Cardiac muscle cell (in vitro differentiated cells and primary cell): Measurements from ENCODE around the gene AP4S1. TPM values are rescaled to one million over a fixed set of nuclear protein-coding genes. Genes with fewer than 3 reads are reported as not detected.
A peak's percentile ranks its signal among the peaks of the same experiment; 100 is the strongest.
"Not testable (repeated sequence)": the region's sequence is repeated elsewhere in the genome, so short reads cannot be mapped to it uniquely, and the experiment has no call there.

ENCODE experiments used
- DNase-seq, 2 donors: peaks; one replicate each; pipeline versions ENCODE4 v3.0.0 to v3.0.0-alpha.2; 2010 to 2017; ENCODE audit warnings: low read depth in 1 of 2, low spot score in 1 of 2
- H3K27ac ChIP-seq: fragments of 200-600 bp; sonication (generic); 2 replicates; pipeline ENCODE4 v1.5.1; 2016
- H3K27me3 ChIP-seq: fragments of 200-600 bp; sonication (generic); 2 replicates; pipeline ENCODE4 v1.6.0; 2016; ENCODE audit warnings: control low read depth
- H3K36me3 ChIP-seq: fragments of 200-600 bp; sonication (generic); 2 replicates; pipeline ENCODE4 v1.5.1; 2016; ENCODE audit warnings: control low read depth
- H3K4me1 ChIP-seq: fragments of 200-600 bp; sonication (generic); 2 replicates; pipeline ENCODE4 v1.8.1; 2017; ENCODE audit warnings: low read depth, mild to moderate bottlenecking, mixed run types
- H3K4me3 ChIP-seq: fragments of 200-600 bp; sonication (generic); 2 replicates; pipeline ENCODE4 v1.5.1; 2016; ENCODE audit warnings: mild to moderate bottlenecking
- H3K9me3 ChIP-seq: fragments of 200-600 bp; sonication (generic); 2 replicates; pipeline ENCODE4 v1.5.1; 2017; ENCODE audit warnings: low read depth, mild to moderate bottlenecking, control low read depth
- CTCF ChIP-seq: IDR thresholded peaks from 2 replicates; pipeline ENCODE4 v1.5.1; 2012; ENCODE audit warnings: low read depth, mild to moderate bottlenecking, low read length
- polyA plus RNA-seq: library from polyadenylated mRNA; unstranded; fragments of >200 nt; fragmentation: Nextera tagmentation; extraction: Ambion mirVana; gene quantifications from 2 replicates; pipeline ENCODE4 v1.2.1, GENCODE V29; 2016
- total RNA-seq: library from RNA; depleted of rRNA; stranded (reverse); fragments of >200 nt; gene quantifications from 2 replicates; pipeline ENCODE4 v1.2.3, GENCODE V29; 2016

AP4S1 gene
- total and polyA plus RNA-seq, 2 experiments from 2014 or later = 8.2 to 10.5 TPM

GRCh38 chr14:31000629-31001338, 24.7 kb upstream of the AP4S1 start:
- H3K4me3 ChIP-seq = no peak overlapping the region
- no peaks in the 10 kb centered on the region for H3K4me1 ChIP-seq
- DNase-seq = peak in 1 of 2 donors; percentile 4
- no peaks in the 10 kb centered on the region for H3K36me3 ChIP-seq
- no peaks in the 10 kb centered on the region for H3K27me3 ChIP-seq
- H3K9me3 ChIP-seq = no peaks in the 10 kb centered on the region
- TF ChIP-seq CTCF = no peak
- no peak overlapping the region for H3K27ac ChIP-seq

GRCh38 chr14:31001339-31001658, 24.1 kb upstream of the AP4S1 start:
- Histone ChIP-seq H3K4me3 (no peak overlapping the region), H3K27me3 (no peaks in the 10 kb centered on the region), H3K36me3 (no peaks in the 10 kb centered on the region), H3K27ac (no peak overlapping the region), H3K4me1 (no peaks in the 10 kb centered on the region), H3K9me3 (no peaks in the 10 kb centered on the region)
- TF ChIP-seq CTCF = no peak
- no peak for DNase-seq

- no peaks in the 10 kb centered on the region for H3K36me3 ChIP-seq
- H3K27me3 ChIP-seq = no peaks in the 10 kb centered on the region
- no peak for TF ChIP-seq CTCF
- H3K4me3 ChIP-seq = no peak overlapping the region
- no peak for DNase-seq
- H3K4me1 ChIP-seq = no peaks in the 10 kb centered on the region
- no peak overlapping the region for H3K27ac ChIP-seq
- no peaks in the 10 kb centered on the region for H3K9me3 ChIP-seq
Measured at GRCh38 chr14:31003284-31003683, 22.2 kb upstream of the AP4S1 start.

- not testable (repeated sequence) for H3K27me3 ChIP-seq, H3K36me3 ChIP-seq, H3K27ac ChIP-seq, H3K4me1 ChIP-seq, DNase-seq, H3K4me3 ChIP-seq, H3K9me3 ChIP-seq
Measured at GRCh38 chr14:31004007-31004406, 21.4 kb upstream of the AP4S1 start.

- no peaks in the 10 kb centered on the region for H3K9me3 ChIP-seq
- H3K4me1 ChIP-seq = no peaks in the 10 kb centered on the region
- H3K4me3 ChIP-seq = no peak overlapping the region
- no peaks in the 10 kb centered on the region for H3K36me3 ChIP-seq
- H3K27me3 ChIP-seq = no peaks in the 10 kb centered on the region
- no peak for DNase-seq
- no peak for TF ChIP-seq CTCF
- H3K27ac ChIP-seq = no peak overlapping the region
Measured at GRCh38 chr14:31006703-31007102, 18.7 kb upstream of the AP4S1 start.

- no peaks in the 10 kb centered on the region for H3K36me3 ChIP-seq
- DNase-seq = no peak
- no peak overlapping the region for H3K27ac ChIP-seq
Measured at GRCh38 chr14:31009836-31010574, 15.4 kb upstream of the AP4S1 start.

More at GRCh38 chr14:31009836-31010574, 15.4 kb upstream of the AP4S1 start:
- H3K9me3 ChIP-seq = no peaks in the 10 kb centered on the region
- H3K4me1 ChIP-seq = no peaks in the 10 kb centered on the region
- H3K27me3 ChIP-seq = no peaks in the 10 kb centered on the region
- TF ChIP-seq CTCF = no peak
- no peak overlapping the region for H3K4me3 ChIP-seq
